HG03280 (cell line): ENCODE data around the gene TMEM252.

Source experiments
- ATAC-seq: cut with Tn5 transposase; IDR thresholded peaks from one replicate; pipeline ENCODE4 v1.9.1; 2021; ENCODE audit warnings: mild to moderate bottlenecking, moderate library complexity; ENCODE audit not compliant: unreplicated experiment

TMEM252 gene

DNA sequence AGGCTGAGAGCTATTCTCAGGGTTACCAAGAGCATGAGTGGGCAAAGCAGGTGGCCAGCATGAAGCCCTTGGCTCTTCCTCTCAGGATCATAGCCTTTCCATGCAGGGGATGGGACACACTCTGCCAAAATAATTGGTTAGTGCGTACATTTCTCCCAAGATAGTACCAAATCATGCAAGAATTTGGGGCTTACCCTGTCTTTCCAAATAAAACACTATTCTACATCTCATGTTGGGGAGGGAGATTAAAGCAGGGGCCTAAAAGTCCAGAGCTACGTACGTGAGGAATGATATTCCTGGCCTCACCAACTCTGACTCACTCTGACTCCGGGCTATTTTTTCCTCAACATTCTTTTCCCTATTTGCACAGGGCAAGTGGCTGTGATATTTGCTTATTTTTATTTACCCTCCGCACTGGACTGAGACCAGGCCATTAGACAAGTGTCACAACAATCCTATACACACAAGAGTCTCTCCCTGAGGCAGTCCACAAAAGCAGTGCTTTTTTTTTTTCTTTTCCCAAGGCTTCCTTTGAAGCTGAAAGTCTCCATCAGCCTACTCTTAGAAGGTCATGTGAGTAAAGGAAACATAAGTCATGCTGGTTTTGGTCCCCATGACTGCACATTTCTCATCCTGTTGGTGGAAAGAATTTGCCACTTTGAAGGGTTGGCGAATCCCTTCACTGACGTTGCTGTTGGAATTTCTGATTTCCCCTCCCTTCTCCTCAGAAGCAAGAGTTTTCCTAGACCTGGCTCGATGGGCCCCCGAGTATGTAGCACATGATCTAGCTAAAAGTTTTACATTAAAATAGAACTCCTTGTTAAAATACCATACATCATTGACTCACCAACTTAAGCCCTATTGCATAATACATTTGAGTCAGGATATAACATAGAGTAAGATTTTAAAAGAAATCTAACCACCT, 40.0 kb downstream of the TMEM252 start:
- ATAC-seq = no peak

DNA sequence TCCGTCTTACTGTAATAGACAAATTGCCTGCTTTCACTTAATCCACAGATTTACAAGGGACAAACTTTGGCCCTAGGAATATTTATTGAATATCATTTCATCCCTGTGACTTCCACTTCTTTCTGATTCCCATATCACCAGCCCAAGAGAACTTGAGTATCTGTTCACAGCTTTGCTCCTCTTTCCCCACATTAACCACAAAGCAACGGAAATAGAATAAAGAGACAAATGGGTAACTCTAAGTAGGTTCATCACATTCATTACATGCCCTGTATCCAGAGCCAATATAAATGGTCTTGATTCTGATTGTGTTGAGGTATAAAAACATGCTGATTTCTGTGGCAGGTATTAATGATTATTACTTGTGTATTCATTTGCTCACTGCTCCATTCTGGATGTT, 41.9 kb downstream of the TMEM252 start:
- ATAC-seq = no peak

DNA sequence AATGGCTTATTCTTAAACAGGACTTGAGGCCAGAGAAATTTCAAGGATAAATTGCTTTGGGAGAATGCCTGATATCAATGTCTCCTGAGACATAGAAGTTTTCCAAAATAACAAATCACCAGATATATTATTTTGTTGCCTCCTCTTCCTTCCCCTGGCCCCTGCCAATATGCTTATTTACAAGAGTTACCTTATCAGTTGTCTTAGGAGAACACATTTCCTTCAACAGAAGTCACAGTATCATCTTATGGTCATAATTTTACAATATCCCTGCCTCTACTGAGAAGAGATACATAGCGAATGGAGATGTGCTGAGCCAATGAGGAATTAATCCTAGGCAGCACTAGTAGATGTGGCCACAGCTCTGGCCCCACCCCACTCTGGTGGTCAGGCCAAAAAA, 43.1 kb downstream of the TMEM252 start:
- no peak for ATAC-seq

DNA sequence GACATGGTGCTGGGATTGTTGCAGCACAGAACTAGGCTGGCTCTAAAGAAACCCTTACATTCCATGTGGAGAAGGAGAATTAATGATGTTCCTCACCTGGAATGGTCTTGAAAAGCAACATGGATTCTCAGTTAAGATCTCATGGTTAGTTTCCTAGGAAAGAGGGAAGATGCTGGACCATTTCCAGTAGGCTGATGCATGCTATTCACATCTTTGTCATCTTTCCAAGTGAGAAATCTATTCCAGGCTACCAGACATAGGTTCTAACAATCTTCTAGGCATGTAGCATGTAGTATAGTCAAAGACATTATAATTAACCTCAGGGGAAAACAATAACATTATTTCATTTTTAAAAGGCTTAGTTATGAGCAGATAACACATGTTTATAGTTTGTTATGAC, 44.3 kb downstream of the TMEM252 start:
- ATAC-seq = no peak

DNA sequence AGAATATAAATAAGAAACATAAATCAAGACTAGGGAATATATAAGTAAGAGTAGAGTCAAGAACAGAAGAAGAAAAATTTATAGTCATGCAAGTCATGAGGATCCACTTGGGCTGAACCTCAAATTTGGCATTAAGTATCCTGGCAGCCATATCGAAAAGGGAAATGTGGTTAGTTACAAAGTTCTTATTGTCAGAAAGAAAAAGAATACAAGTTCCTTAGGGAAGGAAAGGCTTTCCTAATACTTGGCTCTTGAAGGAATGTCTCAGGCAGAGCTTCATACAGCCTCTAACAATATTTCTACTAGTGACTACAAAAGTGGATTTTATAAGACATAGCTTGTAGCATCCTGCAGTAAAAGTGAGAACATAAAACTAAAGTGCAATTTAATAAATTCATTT, 45.4 kb downstream of the TMEM252 start:
- ATAC-seq = no peak

DNA sequence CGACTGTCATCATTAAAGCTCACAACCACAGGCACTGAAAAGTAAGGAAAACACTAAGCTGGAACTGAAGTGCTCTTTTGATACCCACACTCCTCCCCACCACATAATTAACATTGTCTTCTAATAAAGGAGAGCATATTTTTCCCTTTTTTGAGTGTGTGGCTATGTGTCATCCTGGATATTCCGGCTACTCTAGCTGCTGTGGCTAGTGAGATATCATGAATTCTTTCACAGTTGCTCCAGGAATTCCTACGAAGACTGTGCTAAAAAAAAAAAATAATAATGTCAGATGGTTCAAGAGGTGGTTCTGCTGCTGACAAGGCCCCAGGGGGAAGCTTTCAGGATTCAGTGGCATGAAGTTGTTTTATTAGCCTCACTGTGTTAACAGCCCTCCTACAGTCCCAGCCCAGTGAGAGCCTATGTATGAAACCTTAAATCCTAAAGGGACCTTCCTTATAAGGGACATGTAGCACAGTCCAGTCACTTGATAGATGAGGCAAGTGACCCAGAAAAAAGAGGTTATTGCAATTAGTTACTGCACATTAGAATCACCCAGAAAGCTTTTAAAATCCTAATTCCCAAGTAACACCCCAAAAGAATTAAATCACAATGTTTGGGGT, 46.6 kb downstream of the TMEM252 start:
- no peak for ATAC-seq

DNA sequence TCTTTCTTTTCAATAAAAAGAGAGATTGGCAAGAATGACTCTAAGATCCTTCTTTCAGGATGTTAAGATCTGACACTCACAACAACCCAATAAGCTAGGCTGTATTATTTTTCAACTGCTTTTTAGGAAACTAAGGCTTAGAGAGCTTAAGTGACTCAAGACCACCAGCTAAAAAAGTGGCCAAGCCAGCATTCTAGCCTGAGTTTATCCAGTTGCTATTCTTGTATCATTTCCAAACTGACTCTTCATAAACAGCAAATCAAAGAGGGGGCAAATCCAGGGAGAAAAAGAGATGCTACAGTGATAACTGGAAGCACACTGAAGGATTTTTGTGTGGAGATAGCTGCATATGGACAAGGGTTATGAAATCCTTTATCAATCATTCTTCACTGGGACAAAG, 47.1 kb downstream of the TMEM252 start:
- ATAC-seq = no peak

DNA sequence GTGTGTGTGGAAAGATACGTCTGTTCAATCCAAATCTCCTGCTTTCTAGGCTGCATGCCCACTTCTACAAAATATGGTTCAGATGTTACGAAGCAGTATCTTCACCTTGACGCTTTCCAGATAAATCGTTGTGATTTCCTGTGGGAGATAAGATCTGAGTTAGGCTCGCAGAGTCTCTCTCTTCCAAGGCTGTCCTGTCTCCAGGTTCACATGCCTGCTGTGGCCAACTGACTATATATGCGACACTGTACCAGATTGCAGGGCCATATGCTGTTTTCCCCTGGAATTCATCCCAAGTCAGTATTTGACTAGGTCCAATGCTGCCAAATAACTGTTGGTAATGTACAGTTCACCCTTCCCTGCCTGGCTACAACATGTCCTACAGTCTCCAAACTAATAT, 47.9 kb downstream of the TMEM252 start:
- no peak for ATAC-seq

DNA sequence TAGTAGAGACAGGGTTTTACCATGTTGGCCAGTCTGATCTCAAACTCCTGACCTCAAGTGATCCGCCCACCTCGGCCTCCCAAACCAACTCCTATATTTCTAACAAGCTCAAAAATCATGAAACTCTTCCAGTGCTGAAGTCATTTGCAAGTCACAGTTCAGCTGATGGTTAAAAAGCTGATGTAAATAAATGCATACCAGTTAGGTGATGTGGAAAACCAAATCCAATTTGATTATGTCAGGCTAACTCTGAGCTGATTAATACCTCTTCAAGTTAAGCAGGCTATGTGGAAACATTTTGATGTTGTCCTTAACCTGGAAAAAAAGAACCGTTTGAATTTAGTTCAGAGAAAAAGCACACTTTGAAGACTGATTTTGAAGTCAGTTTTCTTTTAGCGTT, 51.0 kb downstream of the TMEM252 start:
- ATAC-seq = no peak

DNA sequence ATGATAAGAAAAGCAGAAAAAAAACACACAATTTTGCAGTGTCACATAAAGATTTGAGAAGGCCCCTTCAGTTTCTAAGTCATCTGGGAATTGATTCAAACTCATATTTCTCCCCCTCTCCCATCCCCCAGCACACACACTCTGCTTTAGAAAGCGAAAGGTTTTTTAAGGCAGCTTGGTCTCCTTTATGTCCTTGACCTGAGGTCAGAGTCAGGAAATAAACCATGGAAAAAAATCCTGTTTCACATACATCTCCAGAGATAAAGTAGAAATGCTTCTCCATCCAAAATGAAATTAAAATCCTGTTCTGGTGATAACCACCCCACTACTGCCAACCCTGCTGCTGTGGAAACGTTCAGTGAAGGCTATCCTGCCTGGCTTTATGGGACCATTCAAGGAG, 52.6 kb downstream of the TMEM252 start:
- no peak for ATAC-seq
